Measurements from ENCODE around the gene SNAPC2.
"Not testable (repeated sequence)": the region's sequence is repeated elsewhere in the genome, so short reads cannot be mapped to it uniquely, and the experiment has no call there.

The SNAPC2 gene

DNA sequence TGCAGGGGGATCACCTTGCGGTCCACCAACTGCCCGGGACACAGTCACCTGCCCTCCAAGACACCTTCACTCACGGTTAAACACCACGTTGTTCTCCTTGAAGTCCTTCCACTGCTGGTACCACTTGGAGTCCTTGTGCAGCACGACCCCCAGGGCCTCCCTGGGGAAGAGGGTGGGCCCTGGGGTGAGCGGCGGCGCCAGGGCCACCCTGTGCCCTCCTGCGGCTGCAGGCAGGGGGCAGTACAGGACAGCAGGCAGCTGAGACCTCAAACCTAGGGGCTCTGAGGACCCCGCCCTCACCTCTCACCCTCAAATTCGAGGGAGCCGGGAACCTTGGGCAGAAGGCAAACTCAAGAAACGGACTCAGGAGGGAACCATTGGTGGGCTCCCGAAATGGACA lies 13.3 kb downstream of the SNAPC2 start:
- DNase-seq (ENCODE audit: low read depth) = no peak

DNA sequence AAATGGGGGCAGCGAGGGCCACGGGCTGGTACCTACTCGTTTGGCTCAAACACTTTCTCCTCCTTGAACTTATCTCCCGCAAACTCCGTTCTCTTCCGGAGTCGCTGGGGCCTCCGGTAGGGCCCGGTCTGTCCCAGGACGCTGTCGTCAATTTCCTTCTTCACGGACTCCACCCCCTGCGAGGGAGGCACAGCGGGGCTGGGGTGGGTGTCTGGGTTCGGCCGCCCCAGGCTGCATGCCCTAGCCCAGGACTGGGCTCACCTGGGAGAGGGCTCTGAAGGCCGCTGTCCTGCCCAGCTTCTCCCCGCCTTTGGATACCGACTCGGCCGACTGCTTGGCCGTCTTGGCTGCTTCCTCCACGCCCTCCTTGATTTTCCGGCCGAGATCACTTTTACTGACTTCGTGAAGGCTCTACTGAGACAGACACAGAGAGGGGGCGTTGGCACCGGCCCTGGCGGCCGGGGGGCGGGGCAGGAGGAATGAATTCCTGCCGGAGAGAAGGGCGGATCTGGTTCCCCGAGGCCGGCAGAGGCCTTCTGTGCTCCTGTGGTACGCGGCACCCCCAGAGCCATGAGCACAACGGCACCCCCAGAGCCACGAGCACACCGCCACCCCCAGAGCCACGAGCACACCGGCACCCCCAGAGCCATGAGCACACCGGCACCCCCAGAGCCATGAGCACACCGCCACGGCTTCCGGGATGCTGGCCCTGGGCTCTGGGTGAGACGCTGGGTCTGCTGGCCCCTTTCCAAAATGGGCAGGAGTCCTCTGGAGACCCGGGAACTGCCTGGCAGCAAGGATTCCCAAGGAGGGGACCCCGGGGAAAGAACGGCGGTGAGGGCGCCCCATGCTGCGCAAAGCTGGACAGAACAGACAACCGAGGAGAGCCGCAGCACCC lies 13.9 kb downstream of the SNAPC2 start:
- no peak for DNase-seq (ENCODE audit: low read depth)

DNA sequence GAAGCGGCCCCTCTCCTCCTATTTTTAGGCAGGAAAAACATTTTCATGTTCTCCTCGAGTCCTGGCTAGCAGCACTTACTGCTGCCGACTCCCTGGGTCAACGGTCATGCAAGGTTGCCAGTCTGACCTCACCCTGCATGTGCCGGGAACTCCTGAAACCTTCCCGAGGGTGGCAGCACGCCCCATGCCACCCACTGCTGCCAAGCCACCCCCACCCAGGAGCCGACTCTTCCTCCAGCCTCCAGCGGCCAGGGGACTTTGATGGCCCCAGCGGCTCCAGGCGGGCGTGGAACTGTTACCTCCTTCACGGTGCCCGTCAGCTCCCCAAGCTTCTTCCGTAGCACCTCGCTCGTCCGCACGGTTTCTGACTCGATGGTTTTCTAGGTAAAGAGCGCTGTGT lies 14.6 kb downstream of the SNAPC2 start:
- DNase-seq (ENCODE audit: low read depth) = no peak

DNA sequence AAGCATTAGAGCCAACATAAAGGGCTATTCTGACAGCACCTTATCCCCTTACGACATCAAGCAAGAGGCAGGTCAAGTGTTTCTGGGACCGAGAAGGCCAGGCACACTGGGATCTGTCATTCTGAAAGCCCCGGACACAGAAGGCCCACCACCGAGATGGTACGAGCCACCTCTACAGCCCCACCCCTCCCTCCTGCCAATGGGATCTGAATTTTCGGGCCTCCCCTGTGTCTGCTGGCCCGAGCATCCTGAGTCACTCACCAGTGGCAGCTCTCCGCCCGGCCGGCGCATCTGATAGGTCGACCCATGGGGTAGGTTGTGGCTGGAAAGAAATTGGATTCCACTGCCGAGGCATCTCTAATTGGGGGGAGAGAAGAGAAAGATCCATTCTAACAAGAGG lies 20.7 kb downstream of the SNAPC2 start:
- DNase-seq (ENCODE audit: low read depth) = no peak

DNA sequence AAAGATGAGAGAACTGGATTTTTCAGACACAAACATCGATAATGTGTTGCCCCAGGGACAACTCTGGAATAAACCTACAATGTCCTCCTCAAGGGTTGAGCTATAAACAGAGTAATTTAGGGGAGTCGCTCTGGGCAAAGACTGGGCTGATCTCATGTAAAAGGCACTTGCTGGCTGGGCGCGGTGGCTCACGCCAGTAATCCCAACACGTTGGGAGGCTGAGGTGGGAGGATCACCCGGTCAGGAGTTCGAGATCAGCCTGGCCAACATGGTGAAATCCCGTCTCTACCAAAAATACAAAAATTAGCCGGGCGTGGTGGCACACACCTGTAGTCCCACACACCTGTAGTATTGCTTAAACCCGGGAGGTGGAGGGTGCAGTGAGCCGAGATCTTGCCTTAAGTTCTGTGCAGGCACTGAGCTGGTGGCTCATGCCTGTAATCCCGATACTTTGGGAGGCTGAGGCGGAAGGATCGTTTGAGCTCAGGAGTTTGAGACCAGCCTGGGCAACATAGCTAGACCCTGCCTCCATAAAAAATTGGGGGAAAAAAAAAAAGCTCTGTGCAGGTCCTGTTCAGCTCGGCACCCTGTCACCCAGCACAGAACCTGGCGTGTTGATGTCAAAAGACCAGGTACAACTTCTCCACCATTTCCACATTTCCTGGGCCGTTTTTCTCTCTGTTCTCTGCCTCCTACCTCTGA lies 21.9 kb downstream of the SNAPC2 start:
- no peak for DNase-seq (ENCODE audit: low read depth)

DNA sequence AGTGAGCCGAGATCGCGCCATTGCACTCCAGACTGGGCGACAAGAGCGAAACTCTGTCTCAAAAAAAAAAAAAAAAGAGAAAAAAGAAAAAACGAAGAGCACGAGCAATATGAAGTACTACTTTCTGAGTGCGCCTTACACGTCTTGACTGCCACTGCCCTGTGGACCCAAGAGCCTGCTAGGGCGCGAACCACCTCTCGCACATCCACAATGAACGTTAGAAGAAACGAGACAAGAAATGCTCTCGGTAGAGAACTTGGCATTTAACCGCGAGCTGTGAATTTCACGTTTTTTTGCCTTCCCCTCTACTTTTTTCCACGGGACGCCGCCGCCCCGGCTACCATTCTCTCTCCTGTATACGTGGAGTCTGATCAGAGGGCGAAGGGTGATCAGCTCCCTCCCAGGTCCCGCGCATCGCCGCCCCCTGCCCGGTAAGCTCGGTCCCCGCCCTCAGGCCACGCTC lies 22.9 kb downstream of the SNAPC2 start:
- DNase-seq (ENCODE audit: low read depth) = no peak

DNA sequence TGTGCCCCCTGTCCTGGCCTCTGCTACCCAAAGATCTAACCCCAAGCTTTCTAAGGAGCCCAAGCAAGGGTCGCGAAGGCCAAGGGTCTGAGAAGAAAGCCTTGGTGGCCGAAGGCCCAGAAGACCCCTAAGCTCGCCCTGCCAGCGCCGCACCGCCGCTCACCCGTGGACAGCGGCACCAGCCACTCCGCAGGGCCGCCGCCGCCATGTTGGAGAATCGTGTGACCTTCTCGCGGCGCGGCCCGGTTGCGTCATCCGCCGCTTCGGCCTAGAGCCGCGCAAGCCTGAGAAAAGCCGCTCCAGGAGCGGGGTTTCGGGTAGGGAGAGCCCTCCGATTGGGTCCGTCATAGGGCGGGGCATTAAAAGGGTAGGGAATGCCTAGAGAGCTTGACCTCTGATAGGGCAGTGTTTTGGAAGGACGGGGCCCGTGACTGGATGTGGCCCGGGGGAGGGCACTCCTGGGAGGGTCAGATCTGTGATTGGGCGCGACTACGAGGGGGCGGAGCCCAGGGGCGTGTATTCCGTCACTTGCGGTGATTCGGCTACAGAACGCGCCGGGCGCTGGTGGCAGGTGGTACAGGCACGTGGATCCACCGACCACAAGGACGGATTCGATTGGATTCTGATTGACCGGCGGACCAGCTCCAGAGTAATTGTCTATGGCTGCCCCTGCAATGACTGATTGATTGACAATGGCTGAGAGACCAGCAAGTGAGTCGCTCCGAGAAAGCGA lies 23.5 kb downstream of the SNAPC2 start, which contains the start of gene TIMM44:
TSS of gene TIMM44 (minus strand) at position 223 of the 733 bp plus-strand sequence. CDS start at position 208, 15 bp downstream.
- peak; percentile 98 for DNase-seq (ENCODE audit: low read depth)

DNA sequence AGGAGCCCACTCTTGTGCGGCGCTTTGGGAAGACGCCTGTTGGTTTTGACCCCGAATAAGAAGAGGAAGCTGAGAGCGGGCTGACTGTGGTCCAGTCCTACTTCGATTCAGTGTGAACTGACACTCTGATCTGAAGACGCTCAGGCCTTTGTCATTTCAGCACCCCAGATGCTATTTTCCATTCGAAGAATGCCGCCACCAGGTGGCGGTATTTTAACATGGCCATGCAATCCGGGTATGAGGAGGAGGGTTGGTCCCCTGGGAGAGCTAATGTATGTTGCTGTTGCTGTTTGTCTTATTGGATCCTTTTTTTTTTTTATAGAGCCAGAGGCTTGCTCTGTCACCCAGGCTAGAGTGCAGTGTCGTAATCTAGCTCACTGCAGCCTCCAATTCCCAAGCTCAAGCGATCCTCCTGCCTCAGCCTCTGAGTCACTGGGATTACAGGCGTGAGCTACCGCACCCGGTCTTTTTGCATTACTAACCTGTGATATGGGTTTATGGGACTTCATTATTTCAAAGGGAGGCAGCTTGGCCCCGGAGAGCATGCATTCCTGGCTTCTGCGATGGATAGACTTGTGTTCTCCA lies 24.1 kb downstream of the SNAPC2 start:
- DNase-seq (ENCODE audit: low read depth) = peak; percentile 67

DNA sequence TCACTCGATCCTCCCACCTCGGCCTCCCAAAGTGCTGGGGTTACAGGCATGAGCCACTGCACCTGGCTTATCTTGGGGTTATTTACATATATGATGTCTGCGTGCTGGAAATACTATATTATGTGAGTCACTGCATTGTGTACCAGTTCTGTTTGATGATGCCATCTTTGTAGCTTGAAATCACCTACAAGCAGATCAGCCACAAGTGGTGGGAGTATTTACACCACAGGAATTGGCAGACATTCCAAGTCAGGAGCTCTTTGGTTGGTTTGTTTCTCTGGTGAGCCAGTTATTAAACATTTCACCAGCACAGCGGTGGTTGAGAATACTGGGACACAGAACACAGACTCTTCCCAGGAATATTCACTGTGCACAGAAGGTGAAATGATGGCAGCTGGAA lies 27.8 kb downstream of the SNAPC2 start:
- peak; percentile 19 for DNase-seq (ENCODE audit: low read depth)

DNA sequence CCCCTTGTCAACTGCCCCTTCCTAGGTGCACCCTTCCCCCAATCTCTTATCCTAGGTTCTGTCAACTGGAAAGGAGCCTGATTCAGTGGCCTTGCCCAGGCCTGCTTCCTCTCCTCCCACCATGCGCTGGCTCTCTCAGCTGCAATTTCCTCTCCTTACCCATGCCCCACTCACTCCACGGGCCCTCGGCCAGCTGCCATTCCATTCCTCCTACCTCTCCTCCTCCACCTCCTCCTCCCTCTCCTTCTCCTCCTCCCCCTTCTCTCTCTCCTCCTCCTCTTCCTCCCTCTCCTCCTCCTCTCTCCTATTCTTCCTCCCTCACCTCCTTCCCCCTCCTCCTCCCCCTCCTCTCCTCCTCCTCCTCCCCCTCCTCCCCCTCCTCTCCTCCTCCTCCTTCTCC lies 32.9 kb downstream of the SNAPC2 start:
- no peak for DNase-seq (ENCODE audit: low read depth)

DNA sequence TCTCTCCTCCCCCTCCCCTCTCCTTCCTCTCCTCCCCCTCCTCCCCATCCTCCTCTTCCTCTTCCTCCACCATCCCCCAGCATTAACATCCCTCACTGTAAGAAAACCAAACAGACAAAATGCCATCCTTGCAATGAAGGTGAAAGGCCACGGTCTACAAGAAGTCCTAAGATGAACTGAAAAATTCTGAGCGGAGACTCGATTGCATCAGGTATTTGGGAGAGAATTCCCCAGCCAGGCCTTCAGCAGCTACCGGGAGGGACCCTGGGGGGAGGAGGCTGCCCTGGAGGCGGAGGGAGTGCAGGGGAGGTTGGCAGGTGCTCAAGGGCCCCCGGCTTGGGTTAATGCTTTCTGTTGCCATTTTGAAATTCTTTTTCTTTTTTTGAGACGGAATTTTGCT lies 33.4 kb downstream of the SNAPC2 start:
- no peak for DNase-seq (ENCODE audit: low read depth)

DNA sequence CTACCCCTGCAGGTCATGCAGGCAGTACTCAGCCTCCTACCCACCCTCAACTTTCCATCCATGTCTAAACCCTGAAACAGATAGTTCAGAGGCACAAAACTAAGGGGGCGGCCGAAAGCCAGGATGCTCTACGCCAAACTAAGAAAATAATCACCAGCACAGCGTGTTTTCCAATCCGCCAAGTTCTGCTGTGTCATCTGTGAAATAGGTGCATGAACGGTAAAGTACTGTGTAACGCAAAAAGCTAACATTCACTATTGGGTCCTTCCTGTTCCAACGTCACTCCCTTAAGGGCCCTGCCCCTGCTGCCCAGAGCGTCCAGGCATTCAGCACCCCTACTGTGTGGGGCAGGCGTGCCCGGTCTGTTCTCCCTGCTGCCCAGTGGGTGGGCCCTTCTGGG lies 35.6 kb downstream of the SNAPC2 start:
- no peak for DNase-seq (ENCODE audit: low read depth)

DNA sequence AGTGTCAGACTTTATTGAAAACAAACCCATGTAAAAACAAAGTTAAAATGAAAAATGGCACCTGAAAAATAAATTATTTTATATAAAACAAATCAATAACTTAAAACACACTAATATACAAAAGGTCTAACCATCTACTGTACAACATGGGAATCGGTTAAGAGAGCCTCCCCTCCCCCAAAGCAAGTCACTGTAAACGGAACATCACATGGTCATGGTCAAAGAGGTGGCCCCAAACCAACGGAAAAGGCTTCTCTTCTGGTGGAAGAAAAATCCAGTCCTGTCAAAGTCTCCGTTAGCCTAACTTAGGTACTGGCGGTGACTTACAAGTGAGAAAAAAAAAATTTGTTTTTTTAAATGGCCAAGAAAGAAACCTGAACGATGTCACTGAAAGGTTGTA lies 39.1 kb downstream of the SNAPC2 start:
- DNase-seq (ENCODE audit: low read depth) = no peak

DNA sequence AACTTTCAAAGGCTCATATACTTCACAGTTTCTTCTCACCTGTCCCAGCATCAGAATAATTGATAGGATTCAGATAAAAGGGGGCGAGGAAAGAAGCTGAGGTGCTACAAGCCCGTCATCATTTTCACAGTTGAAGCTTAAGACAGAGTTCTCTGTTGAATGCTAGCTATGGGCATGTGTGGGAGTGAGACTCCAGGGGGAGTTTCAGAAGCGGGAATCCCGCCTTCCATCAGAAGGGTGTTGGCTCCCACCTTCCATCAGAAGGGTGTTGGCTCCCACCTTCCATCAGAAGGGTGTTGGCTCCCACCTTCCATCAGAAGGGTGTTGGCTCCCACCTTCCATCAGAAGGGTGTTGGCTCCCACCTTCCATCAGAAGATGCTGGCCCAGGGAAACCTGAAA lies 40.9 kb downstream of the SNAPC2 start:
- DNase-seq (ENCODE audit: low read depth) = not testable (repeated sequence)

DNA sequence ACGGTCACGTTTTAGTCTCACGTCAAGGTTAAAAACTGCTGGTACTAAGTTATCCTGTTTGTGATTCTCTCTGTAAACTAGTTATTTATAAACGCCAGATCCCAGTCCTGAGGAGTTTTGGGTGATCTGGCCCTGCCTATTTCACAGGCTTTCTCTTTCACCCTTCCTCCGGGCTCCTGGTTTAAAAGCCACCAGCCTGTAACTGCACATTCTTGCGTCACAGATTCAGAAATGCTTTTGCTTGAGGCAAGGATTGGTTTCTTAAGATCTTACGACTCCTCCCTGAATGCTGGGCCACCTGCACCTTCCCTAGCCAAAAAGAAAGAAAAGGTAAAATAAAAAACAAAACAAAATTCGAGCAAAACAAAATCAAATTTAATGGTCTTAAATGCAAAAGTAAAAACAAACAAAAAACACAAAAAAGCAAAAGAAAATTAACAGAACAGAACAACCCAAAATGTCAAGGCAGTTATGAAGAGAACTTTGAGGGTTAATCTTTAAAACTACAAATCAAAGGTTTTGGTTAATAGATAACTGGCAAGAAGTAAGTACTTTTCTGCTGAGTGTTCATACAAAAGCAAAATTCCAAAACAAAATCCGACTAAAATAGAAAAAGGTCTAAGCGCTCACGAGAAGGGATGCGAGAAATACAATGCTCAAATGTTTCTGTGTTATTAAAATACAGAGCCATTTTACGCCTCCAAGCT lies 41.9 kb downstream of the SNAPC2 start:
- DNase-seq (ENCODE audit: low read depth) = no peak

DNA sequence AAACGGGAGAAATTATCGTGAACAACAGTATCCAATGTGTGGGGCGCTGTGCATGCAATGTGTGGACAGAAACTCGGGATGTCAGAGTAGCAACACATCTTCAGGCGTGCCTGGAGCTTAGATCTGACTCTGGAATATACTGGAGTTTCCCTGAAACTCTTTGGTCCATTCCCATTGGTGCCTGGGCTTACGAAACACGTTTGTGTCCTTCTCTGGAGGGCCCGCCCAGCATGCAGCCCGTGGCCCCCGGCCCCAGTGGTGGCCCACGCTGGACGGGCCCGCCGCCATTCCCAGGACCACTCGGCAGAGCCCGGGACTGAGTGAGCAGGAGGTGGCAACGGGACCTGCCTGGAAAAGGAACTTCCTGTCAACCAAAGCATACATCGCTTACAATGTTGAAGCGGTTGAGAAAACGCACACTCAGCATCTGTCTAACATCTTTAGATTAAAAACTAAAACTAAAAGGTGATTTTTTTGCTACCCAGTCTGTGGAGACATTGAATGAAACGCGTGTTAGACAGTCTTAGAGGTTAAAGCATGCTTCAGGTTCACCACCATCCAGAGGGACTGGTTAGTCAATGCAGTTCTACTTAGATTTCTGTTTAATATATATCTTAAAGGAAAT lies 42.6 kb downstream of the SNAPC2 start:
- DNase-seq (ENCODE audit: low read depth) = no peak

DNA sequence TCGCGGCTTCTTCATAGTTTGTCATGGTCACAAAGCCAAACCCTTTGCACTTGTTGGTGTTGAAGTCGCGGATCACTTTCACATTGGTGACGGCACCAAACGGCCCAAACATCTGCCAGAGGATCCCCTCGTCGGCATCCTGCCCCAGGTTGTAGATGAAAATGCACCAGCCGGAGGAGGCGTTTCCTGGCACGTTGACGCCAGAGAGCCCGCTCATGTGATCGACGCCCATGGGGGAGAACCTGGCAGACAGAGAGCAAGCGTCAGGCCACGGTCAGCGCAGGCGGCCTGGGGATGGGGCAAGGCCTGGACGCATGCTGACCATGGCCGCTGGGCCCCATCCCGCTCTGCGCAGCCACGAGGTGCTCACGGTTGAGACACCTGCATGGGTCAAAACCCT lies 43.4 kb downstream of the SNAPC2 start:
- DNase-seq (ENCODE audit: low read depth) = no peak

DNA sequence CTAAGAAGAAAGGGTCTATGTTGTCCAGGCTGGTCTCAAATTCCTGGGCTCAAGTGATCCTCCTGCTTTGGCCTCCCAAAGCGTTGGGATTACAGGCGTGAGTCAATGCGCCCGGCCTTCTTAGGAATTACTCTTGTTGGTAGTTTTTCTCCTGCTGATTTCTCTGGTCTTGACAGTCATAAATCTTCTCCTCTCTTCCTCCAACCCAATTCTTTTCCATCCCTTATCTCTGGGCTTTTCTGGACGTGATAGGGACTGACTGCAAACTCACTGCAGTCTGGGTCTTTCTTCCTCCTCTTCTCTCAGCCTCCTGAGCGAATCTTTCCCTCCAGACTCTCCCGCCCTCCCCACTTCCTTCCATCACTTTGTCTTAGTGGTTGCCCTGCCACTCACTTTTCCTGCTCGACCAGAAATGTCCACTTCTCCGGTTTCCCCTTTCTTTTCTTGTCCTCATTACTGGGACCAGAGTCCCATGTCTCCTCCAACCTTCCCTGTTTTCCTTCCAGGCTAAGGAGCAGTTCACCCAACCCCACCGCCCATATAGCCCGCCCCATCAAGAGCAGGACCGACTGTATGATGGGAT lies 45.2 kb downstream of the SNAPC2 start:
- no peak for DNase-seq (ENCODE audit: low read depth)

DNA sequence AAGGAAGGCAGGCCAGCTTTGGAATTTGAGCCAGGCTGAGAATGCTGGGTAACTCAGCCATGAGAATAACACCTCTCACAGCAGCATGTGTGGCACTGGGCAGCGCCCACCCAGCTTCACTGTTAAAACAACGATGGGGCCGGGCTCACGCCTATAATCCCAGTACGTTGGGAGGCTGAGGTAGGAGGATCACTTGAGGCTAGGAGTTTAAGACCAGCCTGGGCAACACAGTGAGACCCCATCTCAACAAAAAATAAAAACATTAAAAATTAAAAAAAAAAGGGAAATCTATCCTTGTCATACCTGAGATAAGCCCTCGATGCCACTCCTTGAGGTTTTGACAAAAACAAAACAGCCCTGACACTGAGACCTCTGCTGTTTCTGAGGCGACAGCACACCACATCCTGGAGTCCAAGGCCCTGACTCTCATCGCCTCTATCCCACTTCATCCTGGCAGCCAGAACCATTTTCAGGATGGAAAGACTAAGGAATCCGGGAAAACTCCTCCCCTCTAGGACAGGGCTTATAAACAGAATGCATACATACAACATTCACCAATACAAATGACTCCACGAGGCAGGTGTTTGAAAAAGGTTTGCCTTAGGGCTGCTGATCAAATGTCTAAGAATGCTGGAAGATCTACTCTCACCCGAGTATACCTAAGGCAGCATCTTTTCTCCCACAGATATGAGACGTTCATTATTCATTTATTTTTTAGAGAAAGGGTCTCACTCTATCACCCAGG lies 46.0 kb downstream of the SNAPC2 start:
- no peak for DNase-seq (ENCODE audit: low read depth)
